Measurements from ENCODE around the gene CPPED1.

The CPPED1 gene

GRCh38 chr16:12611006-12611477 is 192.6 kb downstream of the CPPED1 start:
- no peak overlapping the region for H3K4me3 ChIP-seq (ENCODE audit: insufficient read depth, low read depth, low read length, poor library complexity, severe bottlenecking)
- H3K4me1 ChIP-seq (ENCODE audit: control insufficient read depth, insufficient read depth, low read length, poor library complexity, severe bottlenecking) = no peaks in the 10 kb centered on the region
- H3K27ac ChIP-seq (ENCODE audit: insufficient read depth, low read length, poor library complexity, severe bottlenecking) = no peak overlapping the region
- H3K36me3 ChIP-seq (ENCODE audit: control insufficient read depth, insufficient read depth, low read length) = no peaks in the 10 kb centered on the region
- no peaks in the 10 kb centered on the region for H3K9me3 ChIP-seq (ENCODE audit: control insufficient read depth, low read length)
- H3K27me3 ChIP-seq (replicated peaks; ENCODE audit: control insufficient read depth, insufficient read depth, low read length, poor library complexity, severe bottlenecking) = peaks cover 5% of the 10 kb centered on the region
- DNase-seq = no peak

GRCh38 chr16:12609937-12610699 is 193.6 kb downstream of the CPPED1 start:
- H3K4me3 ChIP-seq (ENCODE audit: insufficient read depth, low read depth, low read length, poor library complexity, severe bottlenecking) = no peak overlapping the region
- peaks cover 5% of the 10 kb centered on the region for H3K27me3 ChIP-seq (replicated peaks; ENCODE audit: control insufficient read depth, insufficient read depth, low read length, poor library complexity, severe bottlenecking)
- H3K27ac ChIP-seq (ENCODE audit: insufficient read depth, low read length, poor library complexity, severe bottlenecking) = no peak overlapping the region
- H3K4me1 ChIP-seq (ENCODE audit: control insufficient read depth, insufficient read depth, low read length, poor library complexity, severe bottlenecking) = no peaks in the 10 kb centered on the region
- DNase-seq = no peak
- H3K9me3 ChIP-seq (ENCODE audit: control insufficient read depth, low read length) = no peaks in the 10 kb centered on the region
- no peaks in the 10 kb centered on the region for H3K36me3 ChIP-seq (ENCODE audit: control insufficient read depth, insufficient read depth, low read length)

All from effector memory CD4-positive, alpha-beta T cell (primary cell).